ENCODE results near the gene ZNF134.

The ZNF134 gene

GRCh38 chr19:57615346-57615745 is 1.3 kb downstream of the ZNF134 start:
- Mint-ChIP-seq H3K4me1 (peaks cover 40% of the 10 kb centered on the region), H3K9me3 (peaks cover 53% of the 10 kb centered on the region)

GRCh38 chr19:57620673-57621348 is 6.8 kb downstream of the ZNF134 start:
- H3K9me3 Mint-ChIP-seq: peaks cover 43% of the 10 kb centered on the region
- peaks cover 18% of the 10 kb centered on the region for H3K4me1 Mint-ChIP-seq
- DNase-seq (ENCODE audit: low spot score in 2 of 2) (no peak), ATAC-seq (no peak)
- H3K36me3 Mint-ChIP-seq: peaks cover 59% of the 10 kb centered on the region
- H3K27ac Mint-ChIP-seq: no peak overlapping the region
- H3K4me3 Mint-ChIP-seq: no peak overlapping the region

More at GRCh38 chr19:57615346-57615745, 1.3 kb downstream of the ZNF134 start:
- Mint-ChIP-seq H3K36me3 (peaks cover 65% of the 10 kb centered on the region), H3K4me3 (peak overlapping the region; percentile 90), H3K27ac (peak overlapping the region; percentile 81)
- ATAC-seq (no peak), DNase-seq (ENCODE audit: low spot score in 2 of 2) (no peak)

GRCh38 chr19:57623091-57623490 is 9.0 kb downstream of the ZNF134 start:
- H3K4me1 Mint-ChIP-seq: peaks cover 8% of the 10 kb centered on the region
- H3K4me3 Mint-ChIP-seq: no peak overlapping the region
- H3K27ac Mint-ChIP-seq: no peak overlapping the region
- DNase-seq (ENCODE audit: low spot score in 2 of 2) (no peak), ATAC-seq (no peak)
- H3K9me3 Mint-ChIP-seq: peaks cover 31% of the 10 kb centered on the region
- peaks cover 39% of the 10 kb centered on the region for H3K36me3 Mint-ChIP-seq

DNA sequence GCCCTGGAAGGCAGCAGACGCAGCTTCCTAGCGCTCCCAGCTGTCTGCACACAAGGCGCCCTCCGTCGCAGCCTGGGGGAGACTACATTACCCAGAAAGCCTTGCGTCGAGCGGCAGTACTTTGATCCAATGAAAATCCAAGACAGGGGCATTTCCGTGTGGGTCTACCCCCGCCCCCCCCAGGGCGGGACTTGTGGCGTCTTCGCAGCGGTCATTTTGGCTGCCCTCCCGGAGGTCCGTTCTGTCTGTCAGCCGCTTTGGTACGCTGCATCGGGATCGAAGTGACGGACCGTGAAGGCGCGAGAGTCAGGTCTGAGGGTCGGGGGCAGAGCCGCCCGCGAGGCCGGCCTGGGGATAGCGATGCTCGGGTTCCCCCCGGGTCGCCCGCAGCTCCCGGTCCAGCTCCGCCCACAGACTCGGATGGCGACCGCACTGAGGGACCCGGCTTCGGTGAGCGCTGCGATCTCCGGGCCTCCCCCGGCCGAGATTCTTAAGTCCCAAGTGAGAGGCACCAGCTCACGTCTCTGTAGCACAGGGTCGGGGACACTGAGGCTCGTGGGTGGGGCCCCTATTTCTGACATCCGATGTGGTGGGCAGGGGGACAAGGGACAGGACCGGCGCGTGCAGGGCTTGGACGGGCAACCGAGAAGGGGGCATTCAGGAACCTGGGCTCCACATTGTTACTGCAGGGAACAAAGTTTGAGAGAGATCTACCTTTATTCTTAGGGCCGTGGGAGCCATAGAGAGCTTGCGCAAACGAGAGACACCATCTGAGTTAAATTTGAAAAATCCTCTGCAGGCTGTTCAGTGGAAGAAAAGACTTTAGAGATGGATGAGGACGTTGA is 19.2 kb downstream of the ZNF134 start, which contains the start of gene ZNF211:
Gene ZNF211, plus strand, starts transcription at position 182 of the 845 bp plus-strand sequence. Its CDS starts 179 bp downstream, at position 361.
- peaks cover 48% of the 10 kb centered on the region for H3K36me3 Mint-ChIP-seq
- peak; percentile 100 for ATAC-seq
- peaks cover 25% of the 10 kb centered on the region for H3K9me3 Mint-ChIP-seq
- H3K27ac Mint-ChIP-seq: peak within 1 kb of the TSS; percentile 89
- peak within 1 kb of the TSS; percentile 90 for H3K4me3 Mint-ChIP-seq
- DNase-seq (ENCODE audit: low spot score in 2 of 2): peak; percentile 69 to 91
- H3K4me1 Mint-ChIP-seq: peaks cover 30% of the 10 kb centered on the region

DNA sequence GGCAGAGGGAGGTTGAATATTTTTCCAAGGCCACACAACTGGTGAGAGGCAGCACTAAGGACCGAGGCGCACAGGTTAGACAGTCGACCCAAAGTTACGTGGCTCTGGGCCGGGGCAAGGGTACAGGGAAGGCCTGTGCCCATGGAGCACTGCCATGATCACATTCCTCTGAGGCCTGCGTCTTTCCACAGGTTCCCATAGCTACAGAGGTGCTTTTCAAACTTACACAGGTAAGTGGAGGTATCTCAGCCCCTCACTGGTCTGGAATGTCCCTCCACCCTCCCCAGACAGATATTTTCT is 19.7 kb downstream of the ZNF134 start:
- H3K9me3 Mint-ChIP-seq: peaks cover 29% of the 10 kb centered on the region
- H3K27ac Mint-ChIP-seq: peak overlapping the region; percentile 89
- H3K4me3 Mint-ChIP-seq: peak overlapping the region; percentile 90
- ATAC-seq (no peak), DNase-seq (ENCODE audit: low spot score in 2 of 2) (no peak)
- H3K36me3 Mint-ChIP-seq: peaks cover 54% of the 10 kb centered on the region
- peaks cover 30% of the 10 kb centered on the region for H3K4me1 Mint-ChIP-seq

DNA sequence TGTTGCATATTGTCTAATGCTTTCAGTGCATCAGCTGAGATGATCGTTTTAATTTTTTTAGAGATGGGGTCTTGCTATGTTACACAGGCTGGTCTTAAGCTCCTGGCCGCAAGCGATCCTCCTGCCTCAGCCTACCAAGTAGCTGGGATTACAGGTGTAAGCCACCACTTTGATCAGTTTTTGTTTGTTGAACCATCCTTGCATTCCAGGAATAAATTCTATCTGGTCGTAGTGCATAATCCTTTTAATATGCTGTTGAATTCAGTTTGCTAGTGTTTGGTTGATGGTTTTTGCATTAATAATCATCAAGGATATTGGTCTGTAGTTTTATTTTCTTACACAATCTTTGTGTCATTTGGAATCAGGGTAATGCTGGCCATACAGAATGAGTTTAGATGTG is 23.3 kb downstream of the ZNF134 start:
- Mint-ChIP-seq H3K4me3 (no peak overlapping the region), H3K4me1 (peaks cover 29% of the 10 kb centered on the region), H3K9me3 (peaks cover 41% of the 10 kb centered on the region), H3K27ac (no peak overlapping the region), H3K36me3 (peaks cover 90% of the 10 kb centered on the region)
- DNase-seq (ENCODE audit: low spot score in 2 of 2) (no peak), ATAC-seq (no peak)

DNA sequence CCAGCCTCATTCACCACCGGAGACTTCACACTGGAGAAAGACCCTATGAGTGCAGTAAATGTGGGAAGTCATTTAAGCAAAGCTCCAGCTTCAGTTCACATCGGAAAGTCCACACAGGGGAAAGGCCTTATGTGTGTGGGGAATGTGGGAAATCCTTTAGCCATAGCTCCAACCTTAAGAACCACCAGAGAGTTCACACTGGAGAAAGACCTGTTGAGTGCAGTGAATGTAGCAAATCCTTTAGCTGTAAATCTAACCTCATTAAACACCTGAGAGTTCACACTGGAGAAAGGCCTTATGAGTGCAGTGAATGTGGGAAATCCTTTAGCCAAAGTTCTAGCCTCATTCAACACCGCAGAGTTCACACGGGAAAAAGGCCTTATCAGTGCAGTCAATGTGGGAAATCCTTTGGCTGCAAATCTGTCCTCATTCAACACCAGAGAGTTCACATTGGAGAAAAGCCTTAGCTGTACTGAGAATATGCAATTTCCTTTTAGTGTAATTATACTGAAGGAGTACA is 27.7 kb downstream of the ZNF134 start:
- Mint-ChIP-seq H3K36me3 (peaks cover 56% of the 10 kb centered on the region), H3K9me3 (peaks cover 35% of the 10 kb centered on the region)

GRCh38 chr19:57642396-57643046 is 28.5 kb downstream of the ZNF134 start:
- Mint-ChIP-seq H3K4me1 (no peaks in the 10 kb centered on the region), H3K27ac (no peak overlapping the region), H3K36me3 (peaks cover 48% of the 10 kb centered on the region), H3K4me3 (no peak overlapping the region), H3K9me3 (peaks cover 31% of the 10 kb centered on the region)
- ATAC-seq (no peak), DNase-seq (ENCODE audit: low spot score in 2 of 2) (no peak)

More for the DNA sequence above, 27.7 kb downstream of the ZNF134 start:
- DNase-seq (ENCODE audit: low spot score in 2 of 2) (no peak), ATAC-seq (no peak)
- Mint-ChIP-seq H3K27ac (no peak overlapping the region), H3K4me3 (no peak overlapping the region), H3K4me1 (no peaks in the 10 kb centered on the region)

DNA sequence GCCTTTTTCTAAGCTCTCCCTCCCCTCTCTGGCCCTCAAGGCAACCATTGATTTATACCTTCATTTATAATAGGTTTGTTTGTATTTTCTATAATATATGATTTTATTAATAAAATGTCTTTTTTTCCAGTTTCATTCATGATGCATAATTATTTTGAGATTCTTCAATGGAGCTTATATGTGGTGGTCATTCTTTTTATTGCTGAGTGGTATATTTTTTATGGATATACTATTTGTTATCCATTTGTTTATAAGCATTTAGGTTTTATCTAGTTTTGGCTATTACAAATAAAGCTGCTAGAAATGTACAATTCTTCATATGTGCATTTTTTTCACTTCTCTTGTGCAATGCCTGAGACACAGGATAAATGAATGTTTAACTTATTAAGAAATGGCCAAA is 29.7 kb downstream of the ZNF134 start:
- Mint-ChIP-seq H3K9me3 (peaks cover 33% of the 10 kb centered on the region), H3K4me3 (no peak overlapping the region), H3K36me3 (peaks cover 37% of the 10 kb centered on the region), H3K27ac (no peak overlapping the region), H3K4me1 (no peaks in the 10 kb centered on the region)
- no peak for DNase-seq (ENCODE audit: low spot score in 2 of 2)
- ATAC-seq: no peak

DNA sequence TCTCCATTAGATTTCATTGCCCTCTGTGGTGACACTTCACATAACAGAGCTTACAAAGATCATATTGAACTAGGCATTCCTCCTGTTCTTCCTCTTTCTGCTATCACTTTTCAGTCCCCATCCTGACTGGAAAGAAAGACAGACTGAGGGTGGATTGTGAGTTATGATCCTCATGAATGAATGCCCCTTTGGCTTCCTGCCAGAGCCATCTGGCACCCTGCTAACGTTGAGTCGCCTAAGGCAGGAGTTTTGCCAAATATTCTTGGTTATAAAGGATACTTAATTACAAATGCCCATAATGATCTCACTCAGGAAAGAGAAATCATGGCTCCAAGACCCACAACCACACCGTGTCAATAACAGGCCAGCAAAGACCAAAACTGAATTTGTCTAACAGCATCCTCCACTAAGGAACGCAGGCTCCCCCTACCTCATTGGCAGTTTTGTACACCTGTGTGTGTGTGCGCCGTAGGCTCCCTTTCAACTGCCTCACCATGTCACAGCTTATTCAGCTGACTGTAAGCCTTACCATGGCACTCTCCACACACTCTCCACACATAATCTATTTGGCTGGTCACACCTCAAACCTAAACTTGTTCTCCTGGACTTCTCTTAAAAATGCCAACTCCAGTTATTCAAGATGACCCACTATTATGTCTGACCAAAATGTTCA is 34.4 kb downstream of the ZNF134 start:
- H3K27ac Mint-ChIP-seq: no peak overlapping the region
- ATAC-seq (no peak), DNase-seq (ENCODE audit: low spot score in 2 of 2) (no peak)
- no peak overlapping the region for H3K4me3 Mint-ChIP-seq
- H3K9me3 Mint-ChIP-seq: peaks cover 35% of the 10 kb centered on the region
- H3K4me1 Mint-ChIP-seq: peaks cover 7% of the 10 kb centered on the region
- H3K36me3 Mint-ChIP-seq: no peaks in the 10 kb centered on the region

DNA sequence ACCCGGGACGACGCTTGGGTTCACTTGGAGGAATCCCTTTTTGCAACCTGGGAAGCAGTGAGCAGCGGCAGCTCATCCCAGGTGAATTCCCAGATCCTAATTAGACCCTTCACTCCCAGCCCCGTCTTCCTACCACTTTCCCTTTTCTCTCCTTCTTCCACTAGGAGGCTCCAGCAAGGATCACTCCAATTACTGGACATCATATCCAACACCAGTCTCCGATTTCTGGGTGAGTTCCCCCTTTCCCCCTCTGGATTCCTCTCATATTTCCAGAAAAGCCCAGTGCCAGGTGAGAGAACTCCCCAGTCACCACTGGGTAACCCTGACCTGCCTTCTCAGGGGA is 37.6 kb downstream of the ZNF134 start:
- Mint-ChIP-seq H3K36me3 (no peaks in the 10 kb centered on the region), H3K27ac (no peak overlapping the region), H3K4me3 (no peak overlapping the region), H3K9me3 (peaks cover 51% of the 10 kb centered on the region), H3K4me1 (peaks cover 7% of the 10 kb centered on the region)
- ATAC-seq (no peak), DNase-seq (ENCODE audit: low spot score in 2 of 2) (no peak)

DNA sequence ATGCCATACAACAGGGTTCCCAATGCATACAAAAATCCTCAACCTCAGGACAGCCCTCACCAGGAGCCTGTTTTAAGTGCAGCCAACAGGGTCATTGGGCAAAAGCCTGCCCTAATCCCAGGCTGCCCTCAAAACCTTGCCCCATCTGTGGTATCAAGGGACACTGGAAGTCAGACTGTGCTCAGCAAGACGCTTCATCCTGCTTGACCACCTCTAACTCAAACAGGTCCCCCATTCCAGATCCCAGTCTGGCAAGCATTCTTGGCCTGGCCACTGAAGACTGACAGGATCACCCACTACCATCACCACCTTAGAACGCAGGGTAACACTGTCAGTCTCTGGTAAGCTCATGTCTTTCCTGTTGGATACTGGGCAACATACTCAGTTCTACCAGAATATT is 39.6 kb downstream of the ZNF134 start:
- Mint-ChIP-seq H3K27ac (no peak overlapping the region), H3K4me3 (no peak overlapping the region), H3K9me3 (peaks cover 42% of the 10 kb centered on the region), H3K36me3 (no peaks in the 10 kb centered on the region), H3K4me1 (peaks cover 7% of the 10 kb centered on the region)
- no peak for ATAC-seq
- no peak for DNase-seq (ENCODE audit: low spot score in 2 of 2)

- H3K36me3 Mint-ChIP-seq: no peaks in the 10 kb centered on the region
- H3K4me1 Mint-ChIP-seq: peaks cover 7% of the 10 kb centered on the region
- no peak overlapping the region for H3K27ac Mint-ChIP-seq
- no peak overlapping the region for H3K4me3 Mint-ChIP-seq
- peaks cover 39% of the 10 kb centered on the region for H3K9me3 Mint-ChIP-seq
- DNase-seq (ENCODE audit: low spot score in 2 of 2): no peak
- ATAC-seq: no peak
Measured at GRCh38 chr19:57655443-57655842, 41.4 kb downstream of the ZNF134 start.

DNA sequence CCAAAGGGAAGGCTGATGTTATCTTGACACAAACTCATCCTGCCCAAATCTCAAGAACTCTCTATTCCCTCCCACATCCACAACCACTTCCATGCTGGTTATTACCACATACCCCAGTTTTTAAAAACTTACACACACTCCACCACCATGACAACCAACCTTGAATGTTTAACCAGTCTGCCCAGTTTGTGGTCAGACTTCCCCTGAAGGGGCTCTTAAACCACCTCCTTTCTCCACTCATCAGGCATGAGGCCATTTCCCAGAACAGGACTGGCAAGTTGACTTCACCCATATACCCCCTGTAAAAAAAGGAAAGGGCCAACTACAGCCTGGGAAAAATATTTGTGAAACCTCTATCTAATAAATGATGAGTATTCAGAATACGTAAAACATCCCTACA is 42.3 kb downstream of the ZNF134 start:
- no peaks in the 10 kb centered on the region for H3K36me3 Mint-ChIP-seq
- ATAC-seq (no peak), DNase-seq (ENCODE audit: low spot score in 2 of 2) (no peak)
- peaks cover 42% of the 10 kb centered on the region for H3K9me3 Mint-ChIP-seq
- H3K27ac Mint-ChIP-seq: no peak overlapping the region
- H3K4me3 Mint-ChIP-seq: no peak overlapping the region
- peaks cover 6% of the 10 kb centered on the region for H3K4me1 Mint-ChIP-seq
